HAP-1 (cell line): ENCODE results near the gene OR10H4.
"Not testable (repeated sequence)": the region's sequence is repeated elsewhere in the genome, so short reads cannot be mapped to it uniquely, and the experiment has no call there.

Source experiments
- DNase-seq, 2 experiments: peaks; one replicate each; pipeline ENCODE4 v3.0.0-alpha.2; 2016 to 2020; ENCODE audit warnings: low spot score in 2 of 2
- H3K27me3 ChIP-seq: fragments of 250-450 bp; sonication (Bioruptor Pico); 2 replicates; pipeline ENCODE4 v1.5.1; 2020; ENCODE audit warnings: low read depth, mild to moderate bottlenecking, moderate library complexity
- H3K36me3 ChIP-seq: fragments of 250-450 bp; sonication (Bioruptor Pico); replicated peaks from 2 replicates; pipeline ENCODE4 v1.5.1; 2020; ENCODE audit warnings: mild to moderate bottlenecking
- H3K4me1 ChIP-seq: fragments of 250-450 bp; sonication (Bioruptor Pico); 2 replicates; pipeline ENCODE4 v1.5.1; 2020; ENCODE audit warnings: mild to moderate bottlenecking
- H3K4me3 ChIP-seq: fragments of 250-450 bp; sonication (Bioruptor Pico); 2 replicates; pipeline ENCODE4 v1.5.1; 2020; ENCODE audit warnings: mild to moderate bottlenecking, moderate library complexity
- H3K9me3 ChIP-seq: fragments of 250-450 bp; sonication (Bioruptor Pico); 2 replicates; pipeline ENCODE4 v1.5.1; 2020; ENCODE audit warnings: mild to moderate bottlenecking, moderate library complexity
- in situ Hi-C: fragments of 300-500 bp; cut with MboI; formaldehyde crosslinking; loops from 3 replicates; pipeline ENCODE4 v1.14.3; 2020; ENCODE audit warnings: low sequenced_read_pairs, inconsistent platforms, mixed read lengths

Gene OR10H4, protein sequence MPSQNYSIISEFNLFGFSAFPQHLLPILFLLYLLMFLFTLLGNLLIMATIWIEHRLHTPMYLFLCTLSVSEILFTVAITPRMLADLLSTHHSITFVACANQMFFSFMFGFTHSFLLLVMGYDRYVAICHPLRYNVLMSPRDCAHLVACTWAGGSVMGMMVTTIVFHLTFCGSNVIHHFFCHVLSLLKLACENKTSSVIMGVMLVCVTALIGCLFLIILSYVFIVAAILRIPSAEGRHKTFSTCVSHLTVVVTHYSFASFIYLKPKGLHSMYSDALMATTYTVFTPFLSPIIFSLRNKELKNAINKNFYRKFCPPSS

DNA sequence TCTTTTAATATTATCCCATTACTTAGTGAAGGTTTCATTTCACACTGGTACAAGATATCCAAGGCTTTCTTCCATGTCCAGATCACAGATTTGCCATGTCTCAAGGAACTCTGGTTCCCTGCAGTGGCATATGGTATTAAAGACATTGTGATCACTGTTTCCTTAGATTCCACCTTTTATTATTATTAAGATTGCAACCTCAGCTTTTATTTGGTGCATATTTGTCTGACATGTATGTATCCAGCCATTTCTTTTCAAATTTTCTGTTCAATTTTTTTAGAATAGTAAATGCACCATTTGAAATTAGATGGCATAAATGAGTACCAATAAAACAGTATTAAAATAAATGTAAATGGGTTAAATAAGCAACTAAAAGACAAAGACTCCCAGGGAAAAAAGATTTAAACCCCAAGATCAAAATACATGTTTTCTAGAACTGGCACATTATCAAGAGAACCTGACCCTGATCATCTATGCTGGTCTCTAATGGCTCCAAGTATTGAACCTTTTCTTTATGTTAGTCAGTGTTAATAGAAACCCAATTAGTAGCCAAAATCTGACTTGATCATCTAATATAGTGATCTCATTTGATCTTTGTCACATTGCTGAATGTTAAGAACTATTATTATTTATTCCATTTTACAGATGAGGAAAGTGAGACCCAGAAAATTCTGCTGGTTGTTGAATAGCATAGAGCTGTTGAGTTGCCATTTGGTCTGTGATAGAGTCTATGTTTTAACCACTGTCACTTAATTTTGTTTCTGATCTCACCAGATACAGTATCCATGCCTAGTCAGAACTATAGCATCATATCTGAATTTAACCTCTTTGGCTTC is at the start of gene OR10H4:
Gene OR10H4 (plus strand): TSS at position 786 of the 836 bp plus-strand sequence. CDS start 0 bp downstream, at position 786.
- H3K27me3 ChIP-seq: no peaks in the 10 kb centered on the region
- DNase-seq: no peak
- no peaks in the 10 kb centered on the region for H3K4me1 ChIP-seq
- in situ Hi-C loops: no loop called here
- H3K9me3 ChIP-seq: no peaks in the 10 kb centered on the region; the same call in 1 of the 2 replicates
- H3K36me3 ChIP-seq: no peaks in the 10 kb centered on the region
- H3K4me3 ChIP-seq: no peak within 1 kb of the TSS

DNA sequence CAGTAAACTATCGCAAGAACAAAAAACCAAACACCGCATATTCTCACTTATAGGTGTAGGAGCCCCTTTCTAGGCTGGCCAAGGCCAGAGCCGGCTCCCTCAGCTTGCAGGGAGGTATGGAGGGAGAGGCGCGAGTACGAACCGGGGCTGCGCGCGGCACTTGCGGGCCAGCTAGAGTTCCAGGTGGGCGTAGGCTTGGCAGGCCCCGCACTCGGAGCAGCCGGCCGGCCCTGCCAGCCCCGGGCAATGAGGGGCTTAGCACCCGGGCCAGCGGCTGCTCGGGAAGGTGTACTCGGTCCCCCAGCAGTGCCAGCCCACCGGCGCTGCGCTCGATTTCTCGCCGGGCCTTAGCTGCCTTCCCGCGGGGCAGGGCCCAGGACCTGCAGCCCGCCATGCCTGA is 49.2 kb upstream of the OR10H4 start:
- H3K9me3 ChIP-seq, in situ Hi-C loops, DNase-seq: not testable (repeated sequence)

DNA sequence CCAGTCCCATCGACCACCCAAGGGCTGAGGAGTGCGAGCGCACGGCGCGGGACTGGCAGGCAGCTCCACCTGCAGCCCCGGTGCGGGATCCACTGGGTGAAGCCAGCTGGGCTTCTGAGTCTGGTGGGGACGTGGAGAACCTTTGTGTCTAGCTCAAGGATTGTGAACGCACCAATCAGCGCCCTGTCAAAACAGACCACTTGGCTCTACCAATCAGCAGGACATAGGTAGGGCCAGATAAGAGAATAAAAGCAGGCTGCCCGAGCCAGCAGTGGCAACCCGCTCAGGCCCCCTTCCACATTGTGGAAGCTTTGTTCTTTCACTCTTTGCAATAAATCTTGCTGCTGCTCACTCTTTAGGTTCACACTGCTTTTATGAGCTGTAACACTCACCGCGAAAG is 48.8 kb upstream of the OR10H4 start:
- H3K9me3 ChIP-seq, in situ Hi-C loops: not testable (repeated sequence)

More for the DNA sequence above, 49.2 kb upstream of the OR10H4 start:
- H3K36me3 ChIP-seq, H3K4me1 ChIP-seq, H3K4me3 ChIP-seq, H3K27me3 ChIP-seq: not testable (repeated sequence)

DNA sequence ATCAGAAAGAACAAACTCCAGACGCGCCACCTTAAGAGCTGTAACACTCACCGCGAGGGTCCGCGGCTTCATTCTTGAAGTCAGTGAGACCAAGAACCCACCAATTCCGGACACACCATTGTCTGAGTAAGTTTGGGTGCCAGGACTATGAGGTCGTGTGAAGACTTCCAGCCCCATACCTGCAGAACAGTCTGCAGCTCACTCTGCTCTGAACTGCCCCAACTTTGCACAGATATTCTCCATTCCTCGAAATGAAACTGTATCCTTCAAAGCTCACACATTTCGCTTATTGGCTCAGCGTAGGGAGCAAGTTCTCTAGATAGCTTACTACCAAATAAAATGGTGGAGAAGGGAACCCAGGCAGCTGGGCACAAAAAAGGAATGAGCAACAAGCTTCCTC is 48.3 kb upstream of the OR10H4 start:
- H3K4me1 ChIP-seq: no peaks in the 10 kb centered on the region
- no peak overlapping the region for H3K4me3 ChIP-seq
- H3K9me3 ChIP-seq: no peaks in the 10 kb centered on the region
- no peaks in the 10 kb centered on the region for H3K36me3 ChIP-seq
- DNase-seq: no peak
- H3K27me3 ChIP-seq: no peaks in the 10 kb centered on the region
- in situ Hi-C loops: no loop called here

More for the DNA sequence above, 48.8 kb upstream of the OR10H4 start:
- H3K4me3 ChIP-seq, DNase-seq, H3K4me1 ChIP-seq, H3K27me3 ChIP-seq, H3K36me3 ChIP-seq: not testable (repeated sequence)

DNA sequence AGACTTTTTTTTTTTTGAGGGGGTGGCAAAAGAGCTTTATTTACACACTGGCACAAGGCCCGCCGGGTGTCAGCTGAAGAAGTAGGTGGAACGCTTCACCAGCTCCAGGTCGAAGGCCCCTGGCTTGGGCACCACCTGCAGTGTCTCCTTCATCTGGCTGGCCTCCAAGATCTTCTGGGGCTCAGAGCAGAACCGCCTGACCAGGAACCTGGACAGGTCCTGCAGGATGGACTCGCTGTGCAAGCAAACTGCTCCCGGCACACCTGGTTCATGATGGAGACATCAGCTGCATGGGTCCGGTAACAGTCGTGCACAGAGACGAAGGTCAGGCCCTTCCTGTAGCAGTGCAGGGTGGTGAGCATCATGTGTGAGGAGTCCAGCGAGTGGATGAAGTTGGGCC is 46.6 kb upstream of the OR10H4 start:
- no peak for DNase-seq
- Histone ChIP-seq H3K4me3 (no peak overlapping the region), H3K4me1 (no peaks in the 10 kb centered on the region), H3K36me3 (no peaks in the 10 kb centered on the region), H3K9me3 (no peaks in the 10 kb centered on the region), H3K27me3 (no peaks in the 10 kb centered on the region)
- in situ Hi-C loops: no loop called here

- in situ Hi-C loops, H3K4me1 ChIP-seq, H3K9me3 ChIP-seq, DNase-seq, H3K36me3 ChIP-seq, H3K4me3 ChIP-seq, H3K27me3 ChIP-seq: not testable (repeated sequence)
Measured at GRCh38 chr19:15902898-15903297, 45.9 kb upstream of the OR10H4 start.

GRCh38 chr19:15905026-15905425 is 43.8 kb upstream of the OR10H4 start:
- in situ Hi-C loops: no loop called here
- H3K4me1 ChIP-seq: no peaks in the 10 kb centered on the region
- no peak overlapping the region for H3K4me3 ChIP-seq
- H3K27me3 ChIP-seq: no peaks in the 10 kb centered on the region
- no peak for DNase-seq
- H3K36me3 ChIP-seq: no peaks in the 10 kb centered on the region
- no peaks in the 10 kb centered on the region for H3K9me3 ChIP-seq

DNA sequence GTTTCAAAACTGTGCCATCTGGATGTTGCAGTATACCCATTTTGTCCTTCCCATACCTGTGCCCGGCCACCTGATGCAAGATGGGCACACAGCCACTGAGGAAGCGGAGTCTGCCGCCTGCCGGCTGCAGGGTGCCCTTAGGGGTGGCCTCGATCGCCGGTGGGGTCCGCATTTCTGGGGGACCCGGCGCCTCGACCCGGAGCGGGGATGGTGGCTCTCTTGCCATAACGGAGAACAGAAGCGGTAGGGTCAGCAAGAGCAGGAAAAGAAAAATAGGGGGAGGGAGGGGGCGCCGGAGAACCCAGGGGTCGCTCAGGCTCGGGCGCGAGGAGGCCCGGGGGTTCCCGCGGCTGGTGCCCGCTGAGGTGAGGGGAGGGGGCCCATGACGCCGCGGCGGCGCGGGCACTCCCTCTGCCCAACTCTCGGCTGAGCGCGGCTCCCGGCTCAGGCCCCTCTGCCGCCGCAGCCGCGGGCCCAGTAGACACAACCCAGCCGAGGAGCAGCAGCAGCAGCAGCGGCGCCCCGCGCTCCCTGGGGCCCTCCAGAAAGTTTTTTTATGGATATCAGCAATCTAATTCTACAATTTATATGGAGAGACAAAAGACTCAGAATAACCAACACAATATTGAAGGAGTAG is 37.1 kb upstream of the OR10H4 start:
- in situ Hi-C loops: no loop called here
- no peaks in the 10 kb centered on the region for H3K36me3 ChIP-seq

GRCh38 chr19:15913384-15913783 is 35.4 kb upstream of the OR10H4 start:
- Histone ChIP-seq H3K27me3 (no peaks in the 10 kb centered on the region), H3K4me1 (no peaks in the 10 kb centered on the region), H3K9me3 (no peaks in the 10 kb centered on the region), H3K36me3 (no peaks in the 10 kb centered on the region), H3K4me3 (no peak overlapping the region)
- in situ Hi-C loops: no loop called here
- DNase-seq: no peak

More for the DNA sequence above, 37.1 kb upstream of the OR10H4 start:
- no peaks in the 10 kb centered on the region for H3K27me3 ChIP-seq
- DNase-seq: no peak
- no peak overlapping the region for H3K4me3 ChIP-seq
- no peaks in the 10 kb centered on the region for H3K9me3 ChIP-seq
- no peaks in the 10 kb centered on the region for H3K4me1 ChIP-seq

DNA sequence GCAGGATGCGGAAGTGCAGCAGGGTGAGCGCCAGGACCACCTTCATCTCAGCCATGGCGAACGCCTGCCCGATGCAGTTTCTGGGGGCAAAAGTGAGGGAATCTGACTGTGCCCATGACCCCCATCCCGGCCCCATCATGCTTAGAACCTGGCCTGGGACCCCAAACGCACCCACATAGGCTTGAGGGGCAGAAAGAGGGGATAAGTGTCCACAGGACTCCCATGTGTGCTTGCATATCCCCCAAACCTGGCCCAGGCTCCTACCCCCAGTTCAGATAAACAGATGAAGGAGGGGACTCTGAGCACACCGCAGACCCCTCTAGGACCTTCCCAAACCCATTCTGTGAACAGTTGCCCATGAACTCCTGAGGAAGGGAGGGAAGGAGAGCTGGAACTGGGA is 35.0 kb upstream of the OR10H4 start:
- no peak for DNase-seq
- H3K27me3 ChIP-seq: no peaks in the 10 kb centered on the region
- H3K9me3 ChIP-seq: no peaks in the 10 kb centered on the region
- no peaks in the 10 kb centered on the region for H3K36me3 ChIP-seq
- no peaks in the 10 kb centered on the region for H3K4me1 ChIP-seq
- in situ Hi-C loops: no loop called here
- H3K4me3 ChIP-seq: no peak overlapping the region

GRCh38 chr19:15915109-15915508 is 33.7 kb upstream of the OR10H4 start:
- H3K4me1 ChIP-seq: no peaks in the 10 kb centered on the region
- in situ Hi-C loops: no loop called here
- H3K9me3 ChIP-seq: no peaks in the 10 kb centered on the region
- no peaks in the 10 kb centered on the region for H3K27me3 ChIP-seq
- H3K36me3 ChIP-seq: no peaks in the 10 kb centered on the region
- no peak overlapping the region for H3K4me3 ChIP-seq
- no peak for DNase-seq

DNA sequence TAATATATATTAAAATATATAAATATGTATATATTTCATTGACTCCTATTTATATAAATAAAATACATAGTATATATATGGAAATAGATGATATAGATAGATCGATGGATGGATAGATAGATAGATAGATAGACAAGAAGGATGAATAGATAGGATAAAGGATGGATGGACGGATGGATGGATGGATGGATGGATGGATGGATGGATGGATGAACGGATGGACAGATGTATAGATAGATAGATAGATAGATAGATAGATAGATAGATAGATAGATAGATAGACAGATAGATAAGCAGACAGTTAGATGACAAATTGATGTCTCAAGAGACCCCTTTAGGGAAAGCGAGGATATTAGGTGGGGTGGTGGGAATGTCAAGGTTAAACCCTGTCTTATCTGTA is 29.6 kb upstream of the OR10H4 start:
- Histone ChIP-seq H3K9me3 (no peaks in the 10 kb centered on the region), H3K36me3 (no peaks in the 10 kb centered on the region), H3K4me1 (no peaks in the 10 kb centered on the region), H3K27me3 (no peaks in the 10 kb centered on the region), H3K4me3 (no peak overlapping the region)
- in situ Hi-C loops: no loop called here
- no peak for DNase-seq

- Histone ChIP-seq H3K9me3 (no peaks in the 10 kb centered on the region), H3K27me3 (no peaks in the 10 kb centered on the region), H3K4me1 (no peaks in the 10 kb centered on the region), H3K4me3 (no peak overlapping the region), H3K36me3 (no peaks in the 10 kb centered on the region)
- DNase-seq: no peak
- in situ Hi-C loops: no loop called here
Measured at GRCh38 chr19:15922021-15922420, 26.8 kb upstream of the OR10H4 start.

GRCh38 chr19:15923702-15924101 is 25.1 kb upstream of the OR10H4 start:
- no peaks in the 10 kb centered on the region for H3K9me3 ChIP-seq
- DNase-seq: no peak
- H3K4me3 ChIP-seq: no peak overlapping the region
- H3K36me3 ChIP-seq: no peaks in the 10 kb centered on the region
- H3K27me3 ChIP-seq: no peaks in the 10 kb centered on the region
- in situ Hi-C loops: no loop called here
- H3K4me1 ChIP-seq: no peaks in the 10 kb centered on the region
